GM18870 (cell line): ENCODE measurements around the gene SLC39A11.
"Not testable (repeated sequence)": the region's sequence is repeated elsewhere in the genome, so short reads cannot be mapped to it uniquely, and the experiment has no call there.

Experiments
- ATAC-seq: cut with Tn5 transposase; IDR thresholded peaks from one replicate; pipeline ENCODE4 v1.9.1; 2021; ENCODE audit warnings: moderate library complexity; ENCODE audit not compliant: unreplicated experiment

Gene SLC39A11

DNA sequence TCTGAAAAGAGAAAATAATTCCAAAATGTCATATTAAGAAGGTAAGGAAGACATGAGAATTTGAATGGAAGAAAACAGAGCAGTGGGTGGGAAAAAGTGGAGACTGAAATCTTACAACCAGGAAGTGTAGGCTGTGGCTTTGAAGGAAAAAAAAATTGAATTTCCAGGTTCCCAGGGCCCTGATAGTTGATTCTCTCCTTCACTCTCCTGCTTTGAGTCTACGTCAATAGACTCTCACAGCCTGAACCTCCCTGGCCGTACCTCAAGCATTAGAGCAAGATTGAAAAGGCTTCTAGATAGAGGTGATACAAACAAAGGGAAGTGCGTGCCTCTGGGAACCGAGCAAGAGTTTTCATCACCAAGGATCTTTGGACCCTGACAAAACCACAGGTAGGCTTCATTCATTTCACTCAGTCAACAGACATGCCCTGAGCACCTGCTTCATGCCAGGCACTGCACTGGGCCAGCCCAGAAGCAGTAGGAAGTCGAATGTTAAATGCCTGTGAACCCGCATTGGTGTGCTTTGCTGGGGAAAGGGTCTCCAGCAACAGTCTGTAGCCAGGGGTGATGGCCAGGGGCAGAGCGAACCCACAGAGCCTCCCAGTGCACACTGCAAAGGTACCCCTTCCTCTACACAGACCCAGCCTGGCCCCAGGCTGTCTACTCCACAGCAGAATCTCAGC lies 163.9 kb downstream of the SLC39A11 start:
- ATAC-seq, result no peak

DNA sequence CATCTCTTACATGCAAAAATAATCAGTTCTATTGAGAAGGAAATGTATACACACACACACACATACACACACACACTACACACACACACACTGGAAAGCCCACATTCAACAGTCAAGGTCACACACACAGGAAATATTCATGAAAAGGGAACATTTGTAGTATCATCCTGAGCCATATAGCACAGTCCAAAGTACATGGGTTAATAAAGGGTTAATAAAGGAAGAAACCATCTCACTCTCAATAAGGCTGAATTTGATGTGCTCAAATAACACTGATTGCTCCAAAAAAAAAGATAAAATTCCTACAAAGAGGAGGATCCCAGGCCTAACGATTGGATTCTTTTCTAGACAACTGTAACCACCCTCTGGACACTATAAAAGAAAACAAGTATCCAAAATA lies 164.7 kb downstream of the SLC39A11 start:
- ATAC-seq, result no peak

DNA sequence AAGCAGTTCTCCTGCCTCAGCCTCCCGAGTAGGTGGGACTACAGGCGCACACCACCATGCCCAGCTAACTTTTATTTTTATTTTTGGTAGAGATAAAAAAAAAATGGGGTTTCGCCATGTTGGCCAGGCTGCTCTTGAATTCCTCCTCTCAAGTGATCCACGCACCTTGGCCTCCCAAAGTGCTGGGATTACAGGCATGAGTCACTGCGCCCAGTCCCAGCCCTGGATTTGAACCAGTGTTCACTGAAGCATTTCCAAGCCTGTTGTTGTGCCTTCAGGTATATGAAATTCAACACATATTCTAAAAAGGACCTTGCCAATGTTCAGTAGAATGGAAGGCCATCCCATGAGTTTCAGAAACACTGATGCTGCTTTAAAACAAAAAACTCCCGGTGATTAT lies 165.3 kb downstream of the SLC39A11 start:
- no peak for ATAC-seq

DNA sequence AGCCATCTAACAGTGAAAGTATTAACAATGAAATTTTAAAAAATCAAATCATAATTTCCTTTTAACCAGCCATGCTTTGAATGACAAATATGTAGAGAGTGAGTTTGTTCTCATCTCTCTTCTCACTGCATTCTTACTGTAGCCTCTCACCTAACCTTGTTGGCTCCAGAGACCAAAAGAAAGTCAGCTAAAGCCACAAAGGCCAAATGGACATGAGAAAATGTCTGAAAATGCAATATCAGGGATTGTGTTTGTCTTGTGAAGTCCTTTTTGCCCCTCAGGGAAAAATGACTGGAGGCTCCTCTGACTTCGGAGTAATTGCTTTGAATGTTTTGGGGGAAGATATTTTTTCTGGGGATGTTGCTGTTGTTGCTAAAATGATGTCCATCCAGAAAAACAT lies 166.3 kb downstream of the SLC39A11 start:
- ATAC-seq, result no peak

DNA sequence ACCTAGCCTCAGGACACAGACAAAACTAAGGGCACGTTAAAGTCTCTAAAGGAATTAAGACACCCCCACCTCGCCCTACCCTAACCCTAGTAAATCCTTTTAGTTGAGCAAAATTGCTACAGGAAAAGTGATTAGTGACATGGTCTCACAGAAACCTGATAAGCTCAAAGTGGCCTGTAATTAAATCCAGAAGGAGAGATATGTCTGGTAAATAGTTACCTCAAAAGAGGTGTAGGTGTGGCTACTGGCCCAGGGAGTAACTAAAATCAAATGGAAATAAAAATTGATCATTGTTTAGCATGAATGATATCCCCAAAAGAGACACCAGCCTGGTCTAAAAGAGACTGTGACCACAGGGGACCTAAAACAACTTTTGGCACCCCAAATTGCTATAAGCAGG lies 168.3 kb downstream of the SLC39A11 start:
- ATAC-seq, result no peak

DNA sequence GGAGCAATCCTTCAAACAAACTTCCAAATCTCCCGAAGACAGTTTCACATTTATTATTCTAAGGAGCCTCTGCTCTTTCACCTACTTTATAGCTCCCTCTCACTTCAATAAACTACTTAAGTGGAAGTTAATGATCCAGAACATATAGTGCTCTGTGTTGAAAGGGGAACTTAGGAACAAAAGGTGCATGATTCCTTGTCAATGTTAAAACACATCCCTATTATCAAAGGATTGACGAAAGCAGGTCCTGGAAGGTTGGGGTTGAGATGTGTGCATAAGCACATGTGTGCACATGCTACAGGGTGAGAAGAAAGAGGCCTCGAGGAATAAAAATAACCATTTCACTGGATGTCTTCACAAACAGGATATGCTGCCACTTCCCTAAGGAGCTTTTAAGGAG lies 170.3 kb downstream of the SLC39A11 start:
- no peak for ATAC-seq

DNA sequence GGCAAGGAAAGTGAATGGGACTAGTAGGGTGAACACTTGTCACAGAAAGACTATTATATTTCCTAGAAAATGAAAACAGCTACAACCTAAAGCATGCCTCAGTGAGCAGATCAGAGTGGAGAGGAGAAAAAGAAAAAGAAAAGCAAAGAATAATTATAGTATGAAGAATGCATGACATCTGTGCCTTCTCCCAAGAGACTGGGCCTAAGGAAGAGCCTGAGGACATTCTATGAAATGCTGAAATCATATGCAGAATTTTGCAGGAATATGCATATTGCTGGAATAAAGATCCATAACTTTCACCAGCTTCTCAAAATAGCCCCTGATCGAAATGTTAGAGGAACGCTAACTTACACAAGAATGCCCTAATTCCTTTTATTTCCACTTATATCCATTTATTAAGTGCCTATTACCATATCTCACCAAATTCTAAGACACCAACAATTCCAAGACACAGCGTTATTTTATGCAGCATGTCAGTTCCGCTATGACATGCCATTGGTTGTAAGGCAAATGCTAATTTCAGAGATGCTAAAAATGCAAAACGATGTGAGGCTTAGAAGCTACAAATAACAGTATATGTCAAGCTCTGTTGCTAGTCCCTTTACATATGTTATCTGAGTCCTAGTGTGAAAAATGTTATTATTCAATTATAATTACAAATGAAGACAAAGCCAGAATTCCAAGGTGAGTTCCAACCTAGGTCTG lies 171.0 kb downstream of the SLC39A11 start:
- no peak for ATAC-seq

DNA sequence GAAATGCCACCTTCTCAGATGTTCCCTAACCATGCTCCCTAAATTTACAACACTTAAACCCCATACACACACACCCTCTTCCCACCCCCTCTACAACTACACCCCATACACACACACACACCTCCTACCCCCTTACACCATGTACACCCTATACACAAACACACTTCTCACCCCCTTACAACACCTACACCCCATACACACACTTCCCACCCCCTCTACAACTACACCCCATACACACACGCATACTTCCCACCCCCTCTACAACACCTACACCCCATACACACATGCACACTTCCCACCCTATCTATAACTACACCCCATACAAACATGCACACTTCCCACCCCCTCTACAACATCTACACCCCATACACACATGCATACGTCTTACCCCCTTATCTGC lies 172.0 kb downstream of the SLC39A11 start:
- no peak for ATAC-seq

DNA sequence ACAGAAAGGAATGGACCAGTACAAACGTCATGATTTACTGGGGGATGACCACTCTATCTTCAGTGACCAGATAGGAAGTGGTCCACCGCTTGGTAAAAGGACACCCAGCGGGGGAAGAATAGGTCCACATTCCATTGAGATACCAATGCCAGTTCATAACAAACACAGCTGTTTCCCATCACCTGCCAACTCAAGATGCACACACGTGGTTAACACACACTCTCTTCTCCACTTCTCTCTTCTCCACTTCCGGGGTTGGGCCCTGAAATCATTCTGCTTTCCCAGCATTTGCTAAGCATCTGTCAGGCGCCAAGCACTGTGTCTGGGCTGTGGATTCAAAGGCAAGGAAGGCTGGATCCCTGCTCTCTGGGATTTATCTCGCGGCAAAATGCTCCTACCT lies 175.5 kb downstream of the SLC39A11 start:
- no peak for ATAC-seq

DNA sequence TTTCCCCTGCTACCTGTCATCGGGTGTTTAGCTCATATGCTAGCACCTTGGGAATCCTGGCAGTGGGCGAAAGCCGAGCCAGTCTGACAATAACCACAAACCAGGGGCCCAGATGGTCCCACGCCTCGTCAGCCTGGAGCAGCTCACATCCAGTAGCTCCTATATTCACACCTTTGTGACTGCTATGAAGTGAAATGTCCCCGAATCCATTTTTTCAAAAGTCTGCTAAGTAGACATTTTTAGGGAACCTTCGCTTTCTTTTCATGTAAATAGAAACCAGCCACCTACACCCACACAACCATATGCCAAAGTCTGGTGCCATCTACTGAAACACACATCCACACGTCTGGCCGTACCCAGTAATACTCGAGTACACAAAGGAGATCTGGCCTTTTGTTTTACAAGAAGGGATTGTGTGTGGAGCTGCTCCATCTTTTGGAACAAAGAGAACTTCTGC lies 176.8 kb downstream of the SLC39A11 start:
- no peak for ATAC-seq

DNA sequence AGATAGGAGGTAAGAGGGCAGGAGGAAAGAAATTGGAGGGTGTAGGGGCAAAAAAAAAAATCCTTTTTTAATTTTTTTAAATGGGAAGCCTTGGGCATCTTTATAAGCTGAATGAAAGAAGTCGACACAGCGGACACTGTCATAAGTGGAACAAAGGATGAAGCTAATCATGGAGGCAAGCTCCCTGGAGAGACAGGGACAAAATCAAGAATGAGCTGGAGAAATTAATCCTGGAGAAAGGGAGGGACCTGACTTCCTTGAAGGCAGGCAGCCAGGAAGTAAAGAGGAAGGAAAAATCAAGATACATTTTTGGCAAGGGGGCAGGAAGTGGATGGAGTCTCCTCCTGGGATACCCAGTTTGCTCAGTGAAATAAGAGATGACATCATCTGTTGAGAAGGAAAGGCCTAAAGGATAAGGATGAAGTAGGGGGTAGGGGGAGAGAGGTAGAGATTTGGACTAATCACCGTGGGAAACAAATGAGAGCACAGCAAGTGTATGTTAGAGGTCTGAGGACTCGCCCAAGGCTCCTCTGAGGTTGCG lies 179.3 kb downstream of the SLC39A11 start:
- ATAC-seq, result no peak

DNA sequence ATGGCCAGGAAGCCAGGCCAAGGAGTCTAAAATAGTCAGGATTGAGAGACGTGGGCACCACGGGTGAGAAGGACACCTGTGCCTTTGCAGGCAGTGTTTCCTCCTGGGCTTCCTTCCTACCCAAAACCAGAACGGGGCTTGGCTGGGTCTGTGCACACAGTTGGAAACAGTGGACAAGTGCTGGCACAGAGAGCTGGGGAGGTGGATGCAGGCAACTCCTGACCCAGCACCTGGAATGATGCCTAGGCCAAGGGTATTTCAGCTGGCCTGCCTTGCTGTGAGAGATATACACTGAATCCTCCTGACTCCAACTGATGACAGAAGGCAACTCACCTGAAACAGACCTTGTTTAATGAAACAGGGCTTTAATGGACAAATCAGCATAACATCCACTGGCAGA lies 186.2 kb downstream of the SLC39A11 start:
- ATAC-seq, result no peak

DNA sequence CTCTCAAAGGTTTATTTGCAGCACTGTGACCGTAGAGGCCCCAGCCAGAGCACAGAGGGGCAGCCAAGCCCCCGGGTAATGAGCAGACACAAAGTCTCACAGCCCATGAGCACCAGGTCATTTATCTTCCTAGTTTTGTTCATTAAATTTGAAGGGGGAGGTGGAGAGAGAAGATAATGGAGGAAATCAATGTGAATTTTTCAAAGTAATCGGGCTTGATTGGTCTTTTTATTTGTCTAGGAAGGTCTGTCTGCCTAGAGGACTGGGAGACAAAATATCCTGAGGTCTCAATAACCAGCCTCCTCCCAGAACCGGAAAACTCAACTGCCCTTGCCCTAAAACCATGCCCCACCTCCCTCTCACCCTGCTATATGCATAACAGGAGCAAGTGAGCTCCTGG lies 189.0 kb downstream of the SLC39A11 start:
- no peak for ATAC-seq

DNA sequence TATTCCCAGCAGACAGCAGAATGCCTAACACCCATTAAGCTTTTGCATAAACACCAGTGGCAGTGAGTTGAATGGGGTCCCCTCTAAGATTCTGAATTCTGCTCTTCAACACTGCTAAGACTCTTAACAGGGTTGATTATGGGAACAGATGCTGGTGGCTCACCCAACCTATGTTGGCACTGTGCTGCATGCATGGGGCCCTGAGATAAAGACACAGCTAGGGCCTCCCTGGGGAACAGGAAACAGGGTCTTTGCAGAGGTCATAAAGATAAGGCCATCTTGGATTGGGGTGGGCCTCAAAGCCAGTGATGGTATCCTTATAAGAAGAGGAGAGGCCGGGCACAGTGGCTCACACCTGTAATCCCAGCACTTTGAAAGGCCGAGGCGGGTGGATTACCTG lies 190.8 kb downstream of the SLC39A11 start:
- no peak for ATAC-seq

DNA sequence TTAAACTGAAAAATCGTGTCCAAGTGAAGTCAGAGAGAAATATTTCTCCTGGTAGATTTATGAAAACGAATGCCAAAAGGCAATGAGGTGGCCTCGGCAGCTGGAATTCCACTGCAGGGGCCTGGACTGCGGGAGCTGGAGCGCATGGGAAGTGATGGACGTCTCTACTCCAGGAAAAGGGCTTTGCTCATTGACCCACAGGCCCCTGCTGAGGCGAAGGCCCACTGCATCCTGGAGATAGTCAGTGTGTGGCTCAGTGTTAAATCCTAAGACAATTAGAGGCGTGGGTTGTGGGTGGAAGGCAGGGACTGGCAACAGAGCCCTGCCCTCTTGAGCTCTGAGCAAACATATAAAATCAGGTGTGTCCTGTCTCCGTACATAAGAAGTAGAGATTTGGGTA lies 191.4 kb downstream of the SLC39A11 start:
- ATAC-seq, result no peak

DNA sequence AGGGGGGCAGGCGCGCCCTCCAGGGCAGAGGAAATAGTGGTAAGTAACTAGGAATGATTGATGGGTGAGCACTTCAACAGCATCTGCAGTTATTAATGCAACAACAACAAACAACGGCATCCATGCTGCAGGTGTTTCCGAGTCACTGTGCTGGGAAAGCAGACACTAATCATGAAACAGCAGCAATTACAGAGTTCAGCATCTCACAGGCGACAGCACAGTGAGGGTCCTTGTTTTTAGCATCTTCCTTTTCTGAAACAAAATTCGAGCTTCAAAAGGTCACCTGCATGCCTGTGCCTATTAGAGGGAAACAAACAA lies 191.9 kb downstream of the SLC39A11 start:
- no peak for ATAC-seq

DNA sequence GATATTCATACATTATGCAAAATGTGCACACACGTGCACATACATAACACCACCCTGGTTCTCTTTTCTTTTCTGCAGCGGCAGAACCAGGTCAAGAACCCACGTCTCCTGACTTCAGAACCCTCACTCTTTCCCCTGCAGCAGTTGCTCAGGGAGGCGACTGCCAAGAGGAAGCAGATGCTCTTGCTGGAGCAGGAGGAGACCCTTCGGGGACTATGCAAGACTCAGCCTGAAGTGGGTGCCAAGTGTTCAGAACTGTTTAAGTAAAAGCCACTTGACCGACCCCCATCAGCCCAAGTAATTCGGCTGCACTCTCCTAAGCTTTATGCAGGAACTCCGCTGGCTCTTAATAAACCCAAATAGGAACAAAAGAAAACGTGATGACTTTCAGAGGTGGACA lies 193.8 kb downstream of the SLC39A11 start:
- no peak for ATAC-seq

DNA sequence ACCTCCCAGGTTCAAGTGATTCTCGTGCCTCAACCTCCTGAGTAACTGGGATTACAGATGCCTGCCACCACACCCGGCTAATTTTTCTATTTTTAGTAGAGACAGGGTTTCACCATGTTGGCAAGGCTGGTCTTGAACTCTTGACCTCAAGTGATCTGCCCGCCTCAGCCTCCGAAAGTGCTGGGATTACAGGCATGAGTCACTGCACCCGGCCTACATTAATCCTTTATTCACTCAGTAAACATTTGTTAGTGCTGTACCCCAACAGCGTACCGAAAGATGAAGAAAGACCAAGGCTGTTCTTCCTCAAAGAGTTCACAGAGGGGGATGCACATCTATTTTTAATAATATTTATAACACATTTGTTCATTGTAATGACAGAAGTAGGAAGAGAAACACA lies 196.2 kb downstream of the SLC39A11 start:
- ATAC-seq, result not testable (repeated sequence)

DNA sequence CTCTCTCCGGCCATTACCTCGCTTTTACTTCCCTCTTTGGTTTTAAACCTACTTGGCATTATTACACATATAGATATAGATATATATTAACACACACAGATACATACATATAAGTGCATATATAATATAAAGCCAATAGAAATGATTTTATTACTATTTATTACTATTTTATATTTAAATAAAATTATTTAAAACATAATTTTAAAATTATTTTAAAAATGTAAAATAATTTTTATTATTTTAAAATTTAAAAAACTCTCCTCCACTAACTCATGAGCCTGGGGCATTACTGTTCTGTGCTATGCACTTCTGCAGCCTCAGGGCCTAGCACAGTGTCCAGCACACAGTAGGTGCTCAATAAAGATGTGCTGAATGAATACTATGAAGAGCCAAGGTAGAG lies 200.9 kb downstream of the SLC39A11 start:
- ATAC-seq, result no peak

DNA sequence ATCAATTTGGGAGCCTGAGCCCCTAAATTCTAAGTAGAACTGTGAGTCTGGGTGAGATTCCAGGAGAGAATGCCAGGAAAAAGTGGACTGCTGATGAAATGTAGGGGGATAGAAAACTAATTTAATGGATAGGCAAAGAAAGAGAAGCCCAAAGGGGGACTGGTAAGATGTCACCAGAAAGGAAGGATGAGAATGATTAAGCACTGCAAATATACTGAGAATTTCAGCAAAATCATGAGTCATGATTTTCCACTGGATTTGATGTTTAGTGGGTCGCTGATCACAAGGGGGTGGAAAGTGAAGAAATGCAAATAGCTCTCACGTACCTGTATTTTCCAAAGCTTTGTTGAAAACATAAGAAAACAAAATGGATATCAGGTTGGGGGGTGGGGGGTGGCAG lies 201.8 kb downstream of the SLC39A11 start:
- no peak for ATAC-seq

DNA sequence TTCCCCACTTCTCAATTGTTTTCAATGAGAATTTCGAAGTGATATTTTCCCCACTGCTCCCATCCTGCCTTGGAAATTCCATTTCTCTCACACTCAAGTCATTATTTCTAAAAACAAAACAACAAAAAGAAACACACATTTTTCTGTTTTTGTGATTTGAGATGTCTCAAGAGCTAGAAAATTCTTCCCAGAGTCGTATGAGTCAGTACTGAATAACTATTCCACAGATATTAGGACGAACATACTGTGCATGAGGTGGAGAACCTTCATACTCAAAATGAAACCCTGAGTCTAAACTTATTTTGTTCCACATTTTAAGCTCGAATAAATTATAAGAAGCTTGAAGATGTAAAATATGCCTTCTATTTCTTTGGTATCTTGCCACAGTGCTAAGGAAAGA lies 204.6 kb downstream of the SLC39A11 start:
- ATAC-seq, result no peak

DNA sequence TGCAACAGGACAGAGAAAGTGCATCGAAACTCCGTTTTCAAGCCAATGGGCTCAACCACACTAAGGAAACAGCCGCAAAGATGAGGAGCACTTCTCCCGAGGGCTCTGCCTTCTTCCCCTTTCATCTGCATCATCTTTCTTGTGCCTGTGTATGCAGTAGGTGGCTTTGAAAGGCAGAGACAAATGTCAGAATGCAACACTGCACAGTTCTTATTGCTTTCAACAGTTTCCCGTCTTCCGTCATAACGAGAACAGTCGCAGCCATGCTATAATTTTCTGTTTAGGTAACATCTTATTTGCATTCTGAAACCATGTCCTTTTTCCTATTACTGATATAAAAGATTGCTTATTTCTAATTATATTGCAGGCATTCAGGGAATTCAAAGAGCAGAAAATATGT lies 205.2 kb downstream of the SLC39A11 start:
- ATAC-seq, result no peak

DNA sequence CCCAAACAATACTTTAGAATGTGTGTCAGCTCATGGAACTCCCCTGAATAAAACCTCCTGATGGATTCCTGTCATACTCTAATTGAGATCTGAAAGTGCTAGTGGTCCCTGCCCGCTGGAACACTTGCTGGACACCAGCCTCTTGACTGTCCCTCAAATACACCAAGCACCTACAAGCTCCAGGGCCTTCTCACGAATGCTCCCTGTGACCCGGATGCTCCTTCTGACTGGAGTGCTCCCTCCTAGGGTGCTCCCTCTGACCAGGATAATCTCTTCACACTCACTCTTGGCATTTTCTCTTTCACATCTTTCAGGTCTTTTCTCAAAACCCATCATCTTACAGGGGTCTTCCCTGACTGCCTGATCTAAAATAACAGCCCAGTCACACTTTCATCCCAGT lies 205.9 kb downstream of the SLC39A11 start:
- ATAC-seq, result no peak
